Adrenal gland (tissue), 5 donors: ENCODE data around the gene GMIP.

ENCODE experiments used
- CTCF ChIP-seq, 6 experiments: fragments of 450-650 bp in 4 of 6; fragments of 200-600 bp in 2 of 6; sonication (generic) in 1 of 6; IDR thresholded peaks; 1 replicate in 5 of 6; 2 replicates in 1 of 6; pipeline versions ENCODE4 v1.5.1 to v1.8.0; 2016 to 2021; ENCODE audit warnings: antibody characterized with exemption in 6 of 6, mild to moderate bottlenecking in 2 of 6, moderate library complexity in 1 of 6
- POLR2A ChIP-seq, 2 donors: fragments of 450-650 bp; IDR thresholded peaks; one replicate each; pipeline ENCODE4 v1.6.1; 2017; ENCODE audit warnings: antibody characterized with exemption in 2 of 2, mild to moderate bottlenecking in 2 of 2, moderate library complexity in 1 of 2
- donor health status: DM: no; HTN: no; CAD: no.

- TF ChIP-seq CTCF (IDR thresholded peaks at IDR 0.05) (no peak), POLR2A (IDR thresholded peaks at IDR 0.05) (no peak)
Observed at GRCh38 chr19:19633711-19634515, 9.5 kb downstream of the GMIP start.
